Measurements from ENCODE around the gene SUCLG2.
A peak's percentile ranks its signal among the peaks of the same experiment; 100 is the strongest.
"Not testable (repeated sequence)": the region's sequence is repeated elsewhere in the genome, so short reads cannot be mapped to it uniquely, and the experiment has no call there.

SUCLG2 gene

GRCh38 chr3:67602816-67603215 lies 51.6 kb downstream of the SUCLG2 start:
- DNase-seq, result peak; percentile 14

GRCh38 chr3:67601919-67602608 lies 52.3 kb downstream of the SUCLG2 start:
- DNase-seq, result no peak

GRCh38 chr3:67601385-67601784 lies 53.0 kb downstream of the SUCLG2 start:
- no peak for DNase-seq

- peak; percentile 57 for DNase-seq
Observed at GRCh38 chr3:67599821-67600220, 54.6 kb downstream of the SUCLG2 start.

GRCh38 chr3:67598814-67599556 lies 55.4 kb downstream of the SUCLG2 start:
- no peak for DNase-seq

GRCh38 chr3:67595424-67595823 lies 59.0 kb downstream of the SUCLG2 start:
- no peak for DNase-seq

GRCh38 chr3:67593761-67594234 lies 60.6 kb downstream of the SUCLG2 start:
- DNase-seq, result no peak

- no peak for DNase-seq
Observed at GRCh38 chr3:67592057-67592456, 62.4 kb downstream of the SUCLG2 start.

- peak; percentile 45 for DNase-seq
Observed at GRCh38 chr3:67587811-67588210, 66.6 kb downstream of the SUCLG2 start.

- DNase-seq, result no peak
Observed at GRCh38 chr3:67587301-67587700, 67.1 kb downstream of the SUCLG2 start.

- DNase-seq, result not testable (repeated sequence)
Observed at GRCh38 chr3:67584608-67585007, 69.8 kb downstream of the SUCLG2 start.

GRCh38 chr3:67580430-67581000 lies 73.9 kb downstream of the SUCLG2 start:
- DNase-seq, result no peak

GRCh38 chr3:67578416-67578815 lies 76.0 kb downstream of the SUCLG2 start:
- no peak for DNase-seq

GRCh38 chr3:67576441-67576840 lies 78.0 kb downstream of the SUCLG2 start:
- no peak for DNase-seq

- DNase-seq, result no peak
Observed at GRCh38 chr3:67569324-67569723, 85.1 kb downstream of the SUCLG2 start.

GRCh38 chr3:67567893-67568292 lies 86.5 kb downstream of the SUCLG2 start:
- DNase-seq, result no peak

GRCh38 chr3:67564973-67565372 lies 89.4 kb downstream of the SUCLG2 start:
- DNase-seq, result no peak

- no peak for DNase-seq
Observed at GRCh38 chr3:67564008-67564407, 90.4 kb downstream of the SUCLG2 start.

- no peak for DNase-seq
Observed at GRCh38 chr3:67561667-67562394, 92.6 kb downstream of the SUCLG2 start.

GRCh38 chr3:67561266-67561665 lies 93.1 kb downstream of the SUCLG2 start:
- no peak for DNase-seq

- no peak for DNase-seq
Observed at GRCh38 chr3:67559029-67559605, 95.3 kb downstream of the SUCLG2 start.

GRCh38 chr3:67558426-67558825 lies 96.0 kb downstream of the SUCLG2 start:
- DNase-seq, result peak; percentile 16

GRCh38 chr3:67557848-67558355 lies 96.5 kb downstream of the SUCLG2 start:
- peak; percentile 25 for DNase-seq

All from NCI-H2171 treated with DMSO at 0.1 percent for 48 hours (cell line).